Parathyroid adenoma (tissue), 2 donors: Measurements from ENCODE around the gene ATF6.

Source experiments
- H2AFZ ChIP-seq: fragments of 300-600 bp; sonication (generic); one replicate; pipeline ENCODE4 v1.7.0; 2017; ENCODE audit warnings: antibody characterized with exemption, mild to moderate bottlenecking
- H3K27ac ChIP-seq: fragments of 300-600 bp; sonication (generic); one replicate; pipeline ENCODE4 v1.7.0; 2017
- H3K27me3 ChIP-seq: fragments of 300-600 bp; sonication (generic); one replicate; pipeline ENCODE4 v1.7.0; 2017; ENCODE audit warnings: low read length; ENCODE audit not compliant: control insufficient read depth, insufficient read depth
- H3K36me3 ChIP-seq: fragments of 300-600 bp; sonication (generic); one replicate; pipeline ENCODE4 v1.7.0; 2017; ENCODE audit warnings: low read length; ENCODE audit not compliant: control insufficient read depth, insufficient read depth
- H3K4me1 ChIP-seq: fragments of 300-600 bp; sonication (generic); one replicate; pipeline ENCODE4 v1.7.0; 2017; ENCODE audit warnings: control low read depth
- H3K4me2 ChIP-seq: fragments of 300-600 bp; sonication (generic); one replicate; pipeline ENCODE4 v1.7.0; 2017; ENCODE audit warnings: low read length
- H3K4me3 ChIP-seq: fragments of 300-600 bp; sonication (generic); one replicate; pipeline ENCODE4 v1.7.0; 2017; ENCODE audit warnings: low read depth, low read length
- H3K79me2 ChIP-seq: fragments of 300-600 bp; sonication (generic); one replicate; pipeline ENCODE4 v1.7.0; 2017; ENCODE audit warnings: control low read depth
- H3K9ac ChIP-seq: fragments of 300-600 bp; sonication (generic); one replicate; pipeline ENCODE4 v1.7.0; 2017; ENCODE audit warnings: mild to moderate bottlenecking
- H3K9me3 ChIP-seq: fragments of 300-600 bp; sonication (generic); one replicate; pipeline ENCODE4 v1.7.0; 2017; ENCODE audit warnings: low read length; ENCODE audit not compliant: control insufficient read depth
- CTCF ChIP-seq: fragments of 300-600 bp; sonication (generic); IDR thresholded peaks from one replicate; pipeline ENCODE4 v1.7.0; 2017; ENCODE audit warnings: antibody characterized with exemption, mild to moderate bottlenecking
- donor health status: primary hyperparathyroidism.

Gene ATF6

DNA sequence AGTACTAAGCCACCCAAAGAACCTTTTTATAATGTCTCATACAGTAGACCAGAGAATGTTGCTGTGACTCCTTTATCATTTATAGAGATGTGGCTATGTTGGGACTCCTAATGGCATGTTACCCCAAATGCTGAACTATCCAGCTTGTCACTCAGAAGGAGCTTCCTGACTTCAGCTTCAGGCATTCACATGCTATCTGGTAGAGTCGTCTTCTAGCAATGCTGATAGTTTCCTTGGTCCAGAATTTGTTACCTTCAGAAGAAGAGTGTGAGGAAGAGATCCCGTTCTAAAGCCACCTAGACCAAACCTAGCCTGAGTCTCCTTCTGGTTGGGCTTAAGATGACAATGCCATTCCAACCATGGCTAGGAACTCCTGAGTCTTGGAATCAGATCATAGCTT, 189.5 kb downstream of the ATF6 start:
- H3K4me3 ChIP-seq: no peak overlapping the region
- no peaks in the 10 kb centered on the region for H3K79me2 ChIP-seq
- no peaks in the 10 kb centered on the region for H3K27me3 ChIP-seq
- no peak overlapping the region for H3K9ac ChIP-seq
- H3K36me3 ChIP-seq: no peaks in the 10 kb centered on the region
- no peak overlapping the region for H3K27ac ChIP-seq
- H3K9me3 ChIP-seq: no peaks in the 10 kb centered on the region
- no peak for TF ChIP-seq CTCF
- no peak overlapping the region for H3K4me2 ChIP-seq
- H3K4me1 ChIP-seq: no peaks in the 10 kb centered on the region
- no peak overlapping the region for H2AFZ ChIP-seq

DNA sequence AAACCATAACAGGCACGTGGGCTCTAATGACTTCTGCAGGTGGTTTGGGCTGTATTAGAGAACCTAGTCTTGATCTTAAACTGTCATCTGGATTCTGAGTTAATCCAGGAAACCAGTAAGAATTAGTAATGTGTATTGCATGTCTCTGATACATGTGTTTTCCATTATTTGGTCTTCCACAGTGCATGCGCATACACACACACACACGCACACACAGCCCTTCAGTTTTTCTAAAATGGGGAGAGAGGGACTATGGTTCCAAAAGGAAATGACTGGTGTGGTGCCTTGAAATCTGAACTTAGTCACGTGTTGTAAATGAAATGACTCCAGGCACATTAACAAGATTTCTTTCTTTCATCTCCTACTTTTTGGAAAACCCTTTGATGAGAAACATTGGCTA, 190.0 kb downstream of the ATF6 start:
- no peaks in the 10 kb centered on the region for H3K36me3 ChIP-seq
- H3K4me3 ChIP-seq: no peak overlapping the region
- no peak overlapping the region for H2AFZ ChIP-seq
- H3K4me2 ChIP-seq: no peak overlapping the region
- H3K9me3 ChIP-seq: no peaks in the 10 kb centered on the region
- no peak overlapping the region for H3K9ac ChIP-seq
- H3K27me3 ChIP-seq: no peaks in the 10 kb centered on the region
- no peak overlapping the region for H3K27ac ChIP-seq
- no peaks in the 10 kb centered on the region for H3K79me2 ChIP-seq
- H3K4me1 ChIP-seq: no peaks in the 10 kb centered on the region
- no peak for TF ChIP-seq CTCF

DNA sequence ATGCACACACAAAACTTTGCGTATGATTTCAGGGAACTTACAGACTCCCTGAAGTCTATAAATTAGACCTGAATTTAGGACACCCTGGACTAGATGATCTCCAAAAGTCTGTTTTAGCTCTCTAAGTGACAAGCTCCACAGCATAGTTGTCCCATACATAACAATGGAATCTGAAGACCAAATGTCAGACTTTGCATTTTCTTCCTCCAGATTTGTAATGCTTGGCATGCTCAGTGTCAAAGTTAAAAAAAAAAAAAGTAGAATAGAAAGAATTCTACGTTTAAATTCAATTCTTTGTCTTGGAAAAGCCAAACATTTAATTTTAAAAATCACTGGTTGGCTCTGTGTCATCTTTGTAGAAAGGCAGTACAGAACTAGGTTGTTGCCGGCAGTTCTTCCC, 190.8 kb downstream of the ATF6 start:
- Histone ChIP-seq H3K4me3 (no peak overlapping the region), H3K9ac (no peak overlapping the region), H3K9me3 (no peaks in the 10 kb centered on the region), H3K4me2 (no peak overlapping the region), H2AFZ (no peak overlapping the region), H3K79me2 (no peaks in the 10 kb centered on the region), H3K4me1 (no peaks in the 10 kb centered on the region), H3K27ac (no peak overlapping the region), H3K27me3 (no peaks in the 10 kb centered on the region), H3K36me3 (no peaks in the 10 kb centered on the region)
- TF ChIP-seq CTCF: no peak

DNA sequence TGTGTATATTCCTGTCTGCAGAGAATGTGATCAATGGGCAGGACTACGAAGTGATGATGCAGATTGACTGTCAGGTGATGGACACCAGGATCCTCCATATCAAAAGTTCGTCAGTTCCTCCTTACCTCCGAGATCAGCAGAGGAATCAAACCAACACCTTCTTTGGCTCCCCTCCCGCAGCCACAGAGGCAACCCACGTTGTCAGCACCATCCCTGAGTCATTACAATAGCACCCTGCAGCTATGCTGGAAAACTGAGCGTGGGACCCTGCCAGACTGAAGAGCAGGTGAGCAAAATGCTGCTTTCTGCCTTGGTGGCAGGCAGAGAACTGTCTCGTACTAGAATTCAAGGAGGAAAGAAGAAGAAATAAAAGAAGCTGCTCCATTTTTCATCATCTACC, 192.3 kb downstream of the ATF6 start:
- no peak for TF ChIP-seq CTCF
- Histone ChIP-seq H3K4me2 (no peak overlapping the region), H3K4me3 (no peak overlapping the region), H3K36me3 (no peaks in the 10 kb centered on the region), H3K27ac (no peak overlapping the region), H3K4me1 (no peaks in the 10 kb centered on the region), H2AFZ (no peak overlapping the region), H3K9me3 (no peaks in the 10 kb centered on the region), H3K9ac (no peak overlapping the region), H3K79me2 (no peaks in the 10 kb centered on the region), H3K27me3 (no peaks in the 10 kb centered on the region)

DNA sequence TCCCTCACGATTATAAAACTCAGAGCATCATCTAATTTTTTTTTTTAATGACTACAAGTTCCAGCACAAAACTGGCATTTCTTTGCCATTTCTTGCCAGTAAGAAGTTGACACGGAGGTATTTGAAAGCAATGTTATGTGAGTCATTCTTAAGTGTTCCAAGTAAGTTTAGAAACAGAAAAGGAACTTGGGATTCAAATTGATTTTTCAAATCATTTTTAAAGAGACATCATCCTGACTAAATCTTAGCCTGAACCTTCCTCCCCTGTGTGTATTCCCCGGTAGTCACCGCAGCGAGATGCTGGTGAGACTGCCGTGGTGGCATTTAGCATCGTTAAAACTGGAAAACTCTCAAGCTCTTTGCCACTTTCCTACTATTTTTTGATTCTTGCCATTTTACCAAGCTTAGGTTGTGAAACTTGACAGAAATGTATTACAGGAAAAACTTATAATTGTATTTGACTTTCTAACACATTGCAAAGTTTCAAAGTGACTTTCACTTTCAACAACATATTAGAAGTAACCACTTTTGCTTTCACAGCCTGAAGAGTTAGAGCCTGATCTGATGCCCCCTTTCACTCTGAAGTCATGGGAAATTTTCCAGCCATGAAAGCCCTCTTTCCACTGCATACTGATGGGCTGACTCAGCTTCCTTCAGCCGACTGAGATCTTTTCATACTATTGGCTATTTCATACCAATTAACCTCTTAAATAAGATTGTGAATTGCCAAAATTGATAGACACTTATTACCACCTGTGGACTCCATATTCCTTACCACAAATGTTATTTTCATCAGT, 196.2 kb downstream of the ATF6 start:
- Histone ChIP-seq H3K4me3 (no peak overlapping the region), H3K9me3 (no peaks in the 10 kb centered on the region), H3K27me3 (no peaks in the 10 kb centered on the region), H3K27ac (no peak overlapping the region), H3K4me1 (no peaks in the 10 kb centered on the region), H2AFZ (no peak overlapping the region), H3K36me3 (no peaks in the 10 kb centered on the region), H3K79me2 (no peaks in the 10 kb centered on the region), H3K9ac (no peak overlapping the region), H3K4me2 (no peak overlapping the region)
- TF ChIP-seq CTCF: no peak
